ENCODE data around the gene PHACTR2. TPM values are rescaled to one million over a fixed set of nuclear protein-coding genes. Genes with fewer than 3 reads are reported as not detected.

The PHACTR2 gene
- total and polyA plus RNA-seq, 2 donors: 5.5 to 9.8 TPM

DNA sequence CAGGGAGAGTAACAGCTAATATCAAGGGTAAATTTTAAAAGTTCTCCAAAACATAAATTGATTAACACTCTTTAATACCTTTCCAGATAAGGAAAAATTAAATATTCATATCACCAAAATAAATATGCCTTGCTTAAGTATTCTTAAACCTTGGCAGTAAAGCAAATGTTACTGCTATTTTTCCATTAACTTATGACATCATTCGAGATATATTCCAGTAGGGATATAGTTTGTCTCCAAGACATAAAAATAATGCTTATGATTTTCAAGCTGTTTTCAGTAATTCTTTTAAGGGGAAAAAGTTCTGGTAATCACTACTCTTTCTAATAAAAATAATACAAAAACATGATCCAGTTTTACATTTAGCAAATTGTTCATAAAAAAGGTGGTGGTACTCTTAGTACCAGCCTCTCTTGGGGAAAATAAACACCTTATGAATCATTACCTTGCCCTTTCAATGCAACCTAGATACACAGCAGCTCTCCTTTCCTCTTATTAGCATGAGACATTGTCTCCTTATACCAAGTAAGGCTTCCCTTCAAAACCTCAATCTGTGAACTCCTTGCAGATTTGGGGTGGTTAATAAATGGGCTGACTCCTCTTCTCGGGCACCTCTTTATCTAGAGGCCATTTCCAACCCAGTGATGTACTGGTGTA lies 133.9 kb downstream of the PHACTR2 start:
- Histone ChIP-seq H3K27me3 (ENCODE audit: control insufficient read depth in 2 of 2, insufficient read depth in 1 of 2, low read length in 1 of 2) (no peaks in the 10 kb centered on the region), H3K4me3 (ENCODE audit: low read length in 2 of 2) (no peak overlapping the region), H3K9me3 (ENCODE audit: control insufficient read depth in 2 of 2, insufficient read depth in 1 of 2, low read length in 1 of 2) (no peaks in the 10 kb centered on the region), H3K36me3 (ENCODE audit: control insufficient read depth in 2 of 2, insufficient read depth in 2 of 2, low read length in 1 of 2) (no peaks in the 10 kb centered on the region), H3K27ac (ENCODE audit: low read depth in 1 of 2, low read length in 1 of 2) (no peak overlapping the region), H3K4me1 (ENCODE audit: control insufficient read depth in 2 of 2, insufficient read depth in 2 of 2, low read length in 2 of 2) (no peaks in the 10 kb centered on the region)
- 95% methylated on average over 2 of the region's 2 CpGs for WGBS
- no peak for DNase-seq (ENCODE audit: low read depth in 6 of 9, low spot score in 9 of 9)

DNA sequence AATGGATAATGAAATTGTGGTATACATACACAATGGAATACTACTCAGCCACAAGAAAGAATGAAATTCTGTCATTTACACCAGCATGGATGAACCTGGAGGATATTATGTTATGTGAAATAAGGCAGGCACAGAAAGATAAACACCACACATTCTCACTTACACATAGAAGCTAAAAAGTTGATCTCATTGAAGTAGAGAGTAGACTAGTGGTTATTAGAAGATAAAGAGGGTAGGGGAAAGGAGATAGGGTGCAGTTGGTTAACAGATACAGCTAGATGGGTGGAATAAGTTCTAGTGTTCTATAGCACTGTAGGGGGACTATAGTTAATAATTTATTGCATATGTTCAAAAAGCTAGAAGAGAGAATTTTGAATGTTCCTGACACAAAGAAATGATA lies 139.9 kb downstream of the PHACTR2 start:
- Histone ChIP-seq H3K36me3 (ENCODE audit: control insufficient read depth in 2 of 2, insufficient read depth in 2 of 2, low read length in 1 of 2) (no peaks in the 10 kb centered on the region), H3K4me3 (ENCODE audit: low read length in 2 of 2) (no peak overlapping the region), H3K4me1 (ENCODE audit: control insufficient read depth in 2 of 2, insufficient read depth in 2 of 2, low read length in 2 of 2) (no peaks in the 10 kb centered on the region), H3K27me3 (ENCODE audit: control insufficient read depth in 2 of 2, insufficient read depth in 1 of 2, low read length in 1 of 2) (no peaks in the 10 kb centered on the region), H3K27ac (ENCODE audit: low read depth in 1 of 2, low read length in 1 of 2) (no peak overlapping the region), H3K9me3 (ENCODE audit: control insufficient read depth in 2 of 2, insufficient read depth in 1 of 2, low read length in 1 of 2) (no peaks in the 10 kb centered on the region)
- no peak for DNase-seq (ENCODE audit: low read depth in 6 of 9, low spot score in 9 of 9)

DNA sequence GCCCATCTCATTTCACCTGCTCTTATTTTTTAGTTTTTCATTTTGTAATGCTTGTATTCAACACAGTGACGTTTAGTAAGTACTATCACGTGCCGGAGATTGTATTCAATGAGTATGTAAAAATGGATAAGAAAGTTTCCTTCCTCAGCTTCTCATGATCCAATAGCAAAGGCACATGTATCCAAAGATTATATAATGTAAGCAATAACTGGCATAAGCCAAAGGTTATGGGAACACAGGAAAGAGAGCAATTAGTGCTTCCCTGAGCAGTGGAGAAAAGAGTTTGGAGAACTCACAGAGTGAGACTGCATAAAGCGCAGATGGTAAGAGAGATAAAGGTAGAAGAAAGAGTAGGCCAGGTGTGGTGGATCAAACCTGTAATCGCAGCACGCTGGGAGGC lies 143.6 kb downstream of the PHACTR2 start:
- H3K9me3 ChIP-seq (ENCODE audit: control insufficient read depth in 2 of 2, insufficient read depth in 1 of 2, low read length in 1 of 2): no peaks in the 10 kb centered on the region
- WGBS: 89% methylated on average over 6 of the region's 6 CpGs
- no peaks in the 10 kb centered on the region for H3K4me1 ChIP-seq (ENCODE audit: control insufficient read depth in 2 of 2, insufficient read depth in 2 of 2, low read length in 2 of 2)
- H3K36me3 ChIP-seq (ENCODE audit: control insufficient read depth in 2 of 2, insufficient read depth in 2 of 2, low read length in 1 of 2): no peaks in the 10 kb centered on the region
- DNase-seq (ENCODE audit: low read depth in 6 of 9, low spot score in 9 of 9): no peak
- H3K27me3 ChIP-seq (ENCODE audit: control insufficient read depth in 2 of 2, insufficient read depth in 1 of 2, low read length in 1 of 2): no peaks in the 10 kb centered on the region
- no peak overlapping the region for H3K27ac ChIP-seq (ENCODE audit: low read depth in 1 of 2, low read length in 1 of 2)
- no peak overlapping the region for H3K4me3 ChIP-seq (ENCODE audit: low read length in 2 of 2)

- no peaks in the 10 kb centered on the region for H3K27me3 ChIP-seq (ENCODE audit: control insufficient read depth in 2 of 2, insufficient read depth in 1 of 2, low read length in 1 of 2)
- H3K36me3 ChIP-seq (ENCODE audit: control insufficient read depth in 2 of 2, insufficient read depth in 2 of 2, low read length in 1 of 2): no peaks in the 10 kb centered on the region
- DNase-seq (ENCODE audit: low read depth in 6 of 9, low spot score in 9 of 9): no peak
- H3K4me1 ChIP-seq (ENCODE audit: control insufficient read depth in 2 of 2, insufficient read depth in 2 of 2, low read length in 2 of 2): no peaks in the 10 kb centered on the region
- no peak overlapping the region for H3K4me3 ChIP-seq (ENCODE audit: low read length in 2 of 2)
- no peak overlapping the region for H3K27ac ChIP-seq (ENCODE audit: low read depth in 1 of 2, low read length in 1 of 2)
- no peaks in the 10 kb centered on the region for H3K9me3 ChIP-seq (ENCODE audit: control insufficient read depth in 2 of 2, insufficient read depth in 1 of 2, low read length in 1 of 2)
- WGBS: 93% methylated on average over 3 of the region's 3 CpGs
These were observed 144.8 kb downstream of the PHACTR2 start for GRCh38 chr6:143822584-143823024.

DNA sequence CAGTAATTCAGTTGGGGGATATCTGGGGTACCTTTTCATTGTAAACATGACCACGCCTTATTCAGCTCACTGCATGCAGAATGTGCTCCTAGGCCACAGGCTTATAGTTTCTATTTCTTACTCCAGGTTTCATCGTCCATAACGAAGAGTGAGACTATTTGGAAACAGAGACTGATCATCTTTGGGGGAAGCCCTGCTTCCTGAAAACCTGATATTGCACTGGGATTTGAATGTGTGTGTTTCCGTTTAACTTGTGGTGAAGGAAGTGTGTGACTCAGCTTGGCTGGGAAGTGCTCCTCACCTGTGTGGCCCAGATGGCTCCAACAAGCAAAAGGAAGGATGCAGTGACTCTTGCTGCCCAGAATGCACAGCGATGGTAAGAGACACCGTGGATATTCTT lies 145.8 kb downstream of the PHACTR2 start:
- no peaks in the 10 kb centered on the region for H3K9me3 ChIP-seq (ENCODE audit: control insufficient read depth in 2 of 2, insufficient read depth in 1 of 2, low read length in 1 of 2)
- no peaks in the 10 kb centered on the region for H3K27me3 ChIP-seq (ENCODE audit: control insufficient read depth in 2 of 2, insufficient read depth in 1 of 2, low read length in 1 of 2)
- no peak overlapping the region for H3K4me3 ChIP-seq (ENCODE audit: low read length in 2 of 2)
- H3K4me1 ChIP-seq (ENCODE audit: control insufficient read depth in 2 of 2, insufficient read depth in 2 of 2, low read length in 2 of 2): no peaks in the 10 kb centered on the region
- DNase-seq (ENCODE audit: low read depth in 6 of 9, low spot score in 9 of 9): no peak
- 81% methylated on average over 6 of the region's 6 CpGs for WGBS
- no peaks in the 10 kb centered on the region for H3K36me3 ChIP-seq (ENCODE audit: control insufficient read depth in 2 of 2, insufficient read depth in 2 of 2, low read length in 1 of 2)
- H3K27ac ChIP-seq (ENCODE audit: low read depth in 1 of 2, low read length in 1 of 2): no peak overlapping the region

DNA sequence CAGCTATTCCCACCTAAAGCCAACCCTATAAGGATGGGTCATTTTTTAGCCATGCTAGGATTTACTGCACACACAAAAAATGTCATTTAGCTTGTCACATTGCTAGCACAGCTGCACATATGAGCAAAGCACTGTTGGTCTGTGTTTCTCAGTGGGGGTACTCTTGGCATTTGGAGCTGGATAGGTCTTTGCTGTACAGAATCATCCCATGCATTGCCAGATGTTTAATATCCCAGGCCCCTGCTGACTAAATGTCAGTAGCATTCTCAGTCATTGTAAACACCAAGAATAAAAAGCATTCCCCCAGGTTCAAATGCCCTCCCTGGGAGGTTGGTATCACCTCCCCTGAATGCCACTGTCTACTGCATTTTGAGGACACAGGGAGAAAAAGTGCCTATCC lies 150.8 kb downstream of the PHACTR2 start:
- Histone ChIP-seq H3K36me3 (ENCODE audit: control insufficient read depth in 2 of 2, insufficient read depth in 2 of 2, low read length in 1 of 2) (no peaks in the 10 kb centered on the region), H3K4me3 (ENCODE audit: low read length in 2 of 2) (no peak overlapping the region), H3K27ac (ENCODE audit: low read depth in 1 of 2, low read length in 1 of 2) (no peak overlapping the region), H3K4me1 (ENCODE audit: control insufficient read depth in 2 of 2, insufficient read depth in 2 of 2, low read length in 2 of 2) (no peaks in the 10 kb centered on the region), H3K9me3 (ENCODE audit: control insufficient read depth in 2 of 2, insufficient read depth in 1 of 2, low read length in 1 of 2) (no peaks in the 10 kb centered on the region), H3K27me3 (ENCODE audit: control insufficient read depth in 2 of 2, insufficient read depth in 1 of 2, low read length in 1 of 2) (no peaks in the 10 kb centered on the region)
- DNase-seq (ENCODE audit: low read depth in 6 of 9, low spot score in 9 of 9): no peak

GRCh38 chr6:143836150-143836549 lies 158.4 kb downstream of the PHACTR2 start:
- no peak for DNase-seq (ENCODE audit: low read depth in 6 of 9, low spot score in 9 of 9)
- no peak overlapping the region for H3K4me3 ChIP-seq (ENCODE audit: low read length in 2 of 2)
- no peak overlapping the region for H3K27ac ChIP-seq (ENCODE audit: low read depth in 1 of 2, low read length in 1 of 2)
- H3K4me1 ChIP-seq (ENCODE audit: control insufficient read depth in 2 of 2, insufficient read depth in 2 of 2, low read length in 2 of 2): no peaks in the 10 kb centered on the region
- H3K27me3 ChIP-seq (ENCODE audit: control insufficient read depth in 2 of 2, insufficient read depth in 1 of 2, low read length in 1 of 2): no peaks in the 10 kb centered on the region
- H3K36me3 ChIP-seq (ENCODE audit: control insufficient read depth in 2 of 2, insufficient read depth in 2 of 2, low read length in 1 of 2): no peaks in the 10 kb centered on the region
- H3K9me3 ChIP-seq (ENCODE audit: control insufficient read depth in 2 of 2, insufficient read depth in 1 of 2, low read length in 1 of 2): no peaks in the 10 kb centered on the region
- WGBS: 97% methylated on average over 2 of the region's 2 CpGs

DNA sequence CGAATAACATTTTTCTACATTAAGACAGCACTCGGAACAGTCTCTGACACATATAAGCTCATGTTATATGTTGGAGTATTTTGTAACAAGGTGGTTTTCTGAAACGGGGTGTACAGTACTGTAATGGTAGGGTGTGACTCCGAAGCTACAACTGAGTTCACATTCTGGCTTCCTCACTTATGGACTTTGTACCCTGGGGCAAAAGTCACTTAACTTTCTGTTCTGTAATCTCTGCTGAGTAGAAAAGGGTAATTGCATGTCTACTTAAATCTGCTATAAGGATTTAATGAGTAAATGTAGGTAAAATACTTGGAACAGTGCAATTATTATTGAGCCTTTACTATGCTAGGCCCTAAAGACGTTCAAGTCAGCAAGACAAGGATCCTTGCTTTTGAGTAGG lies 160.6 kb downstream of the PHACTR2 start:
- WGBS: 96% methylated on average over 5 of the region's 5 CpGs
- Histone ChIP-seq H3K36me3 (ENCODE audit: control insufficient read depth in 2 of 2, insufficient read depth in 2 of 2, low read length in 1 of 2) (no peaks in the 10 kb centered on the region), H3K4me3 (ENCODE audit: low read length in 2 of 2) (no peak overlapping the region), H3K9me3 (ENCODE audit: control insufficient read depth in 2 of 2, insufficient read depth in 1 of 2, low read length in 1 of 2) (no peaks in the 10 kb centered on the region), H3K27ac (ENCODE audit: low read depth in 1 of 2, low read length in 1 of 2) (no peak overlapping the region), H3K4me1 (ENCODE audit: control insufficient read depth in 2 of 2, insufficient read depth in 2 of 2, low read length in 2 of 2) (peaks cover 4% of the 10 kb centered on the region in 2 donors), H3K27me3 (ENCODE audit: control insufficient read depth in 2 of 2, insufficient read depth in 1 of 2, low read length in 1 of 2) (no peaks in the 10 kb centered on the region)
- no peak for DNase-seq (ENCODE audit: low read depth in 6 of 9, low spot score in 9 of 9)

DNA sequence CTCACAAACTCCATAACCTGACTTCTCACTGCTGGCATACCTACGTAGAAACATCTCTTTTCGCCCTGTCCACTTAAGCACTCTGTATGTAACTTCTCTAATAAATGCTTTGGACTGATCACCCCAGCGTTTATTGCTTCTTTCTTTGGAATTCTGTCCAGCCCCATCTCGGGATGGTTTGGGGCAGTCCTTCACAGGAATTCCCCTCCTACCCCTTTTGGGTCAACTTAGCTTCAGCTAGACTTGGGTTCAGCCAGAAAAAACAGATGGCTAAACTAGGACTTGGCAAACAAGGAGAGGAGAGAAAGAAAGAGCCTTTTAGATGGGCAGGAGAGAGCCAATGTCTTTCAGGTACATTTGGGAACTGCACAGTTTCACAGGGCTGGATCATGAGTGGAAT lies 161.4 kb downstream of the PHACTR2 start:
- H3K36me3 ChIP-seq (ENCODE audit: control insufficient read depth in 2 of 2, insufficient read depth in 2 of 2, low read length in 1 of 2): no peaks in the 10 kb centered on the region
- H3K27ac ChIP-seq (ENCODE audit: low read depth in 1 of 2, low read length in 1 of 2): no peak overlapping the region
- H3K27me3 ChIP-seq (ENCODE audit: control insufficient read depth in 2 of 2, insufficient read depth in 1 of 2, low read length in 1 of 2): no peaks in the 10 kb centered on the region
- H3K4me1 ChIP-seq (ENCODE audit: control insufficient read depth in 2 of 2, insufficient read depth in 2 of 2, low read length in 2 of 2): peaks cover 8% of the 10 kb centered on the region in 2 donors
- H3K9me3 ChIP-seq (ENCODE audit: control insufficient read depth in 2 of 2, insufficient read depth in 1 of 2, low read length in 1 of 2): no peaks in the 10 kb centered on the region
- no peak for DNase-seq (ENCODE audit: low read depth in 6 of 9, low spot score in 9 of 9)
- 94% methylated on average over 4 of the region's 4 CpGs for WGBS
- no peak overlapping the region for H3K4me3 ChIP-seq (ENCODE audit: low read length in 2 of 2)
